ENCODE data around the gene COX14.

DNA sequence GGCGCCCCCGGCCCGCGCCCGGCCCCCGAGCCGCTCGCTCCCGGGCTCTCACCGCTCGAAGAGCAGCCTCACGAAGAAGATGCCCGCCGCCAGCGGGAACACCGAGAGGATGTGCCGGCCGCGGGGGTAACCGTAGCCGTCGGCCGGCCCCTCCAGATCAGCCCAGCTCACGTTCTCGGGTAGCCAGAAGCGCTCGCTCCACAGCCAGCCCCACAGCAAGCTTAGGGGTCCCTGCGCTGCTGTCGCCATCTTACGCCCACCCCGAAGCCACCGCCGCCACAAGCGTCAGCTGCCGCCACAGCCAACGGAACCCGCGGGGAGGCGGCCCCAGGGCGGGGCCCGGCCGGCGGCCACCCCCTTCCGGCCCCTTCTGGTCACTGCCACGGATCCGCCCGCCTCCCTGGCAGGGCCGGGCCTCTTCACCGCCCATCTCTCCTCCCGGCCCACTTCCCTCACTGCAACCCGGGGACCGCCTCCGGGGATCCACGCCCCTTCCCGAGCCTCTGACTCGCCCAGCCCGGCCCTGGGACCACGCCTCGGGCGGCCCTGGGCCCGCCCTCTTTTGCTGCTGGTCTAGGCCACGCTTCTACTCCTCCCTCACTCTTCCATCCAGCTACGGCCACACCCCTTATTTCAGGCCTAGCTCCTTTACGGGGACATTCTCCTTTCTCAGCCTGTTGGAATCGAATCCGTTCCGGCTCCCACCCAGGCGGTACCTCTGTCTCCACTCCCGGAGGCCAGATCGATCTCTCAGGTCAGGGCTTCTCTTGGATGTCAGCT is 55.2 kb downstream of the COX14 start, which contains the start of gene CERS5:
- TF ChIP-seq CTCF (conservative IDR thresholded peaks at IDR 0.05; ENCODE audit: low read depth, low read length) (no peak), EZH2 (IDR thresholded peaks at IDR 0.05; ENCODE audit: borderline replicate concordance, low read depth, low read length, poor library complexity, severe bottlenecking) (no peak)

Data from A673 (cell line).